ENCODE data around the gene BICD2.
A peak's percentile ranks its signal among the peaks of the same experiment; 100 is the strongest.

BICD2 gene

DNA sequence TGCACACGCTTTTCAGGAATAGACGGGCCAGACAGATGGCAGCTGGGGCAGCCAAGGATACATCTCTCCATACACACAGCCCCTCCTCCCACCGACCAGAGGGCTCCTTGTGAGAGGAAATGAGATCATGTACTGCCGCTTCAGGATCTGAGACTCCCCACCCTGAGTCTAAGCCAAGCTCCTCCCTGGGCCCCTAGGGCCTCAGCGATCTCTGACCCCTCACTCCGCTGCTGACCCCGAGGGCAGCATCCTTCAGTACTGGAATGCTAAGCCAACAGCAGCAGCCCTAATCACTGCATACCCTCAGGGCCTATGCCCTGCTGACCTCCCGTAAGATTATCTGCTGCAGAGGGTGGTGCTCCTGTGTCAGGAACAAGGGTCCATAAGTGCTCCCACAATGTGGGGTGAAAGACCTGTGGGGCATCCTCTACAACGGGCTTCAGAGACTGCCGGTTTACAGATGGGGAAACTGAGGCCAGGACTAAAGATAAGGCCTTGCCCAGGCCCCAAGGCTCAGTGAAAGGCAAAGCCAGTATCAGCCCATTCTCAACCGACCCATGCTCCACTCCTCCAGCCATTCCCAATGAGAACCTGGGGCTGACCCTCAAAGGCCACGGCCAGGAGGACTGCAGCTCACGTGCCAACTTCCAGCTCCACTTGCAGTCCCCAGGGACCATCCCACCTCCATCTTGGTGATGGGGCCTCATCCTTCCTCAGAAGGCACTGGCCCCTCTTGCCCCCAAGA lies 37.5 kb downstream of the BICD2 start:
- DNase-seq: no peak

DNA sequence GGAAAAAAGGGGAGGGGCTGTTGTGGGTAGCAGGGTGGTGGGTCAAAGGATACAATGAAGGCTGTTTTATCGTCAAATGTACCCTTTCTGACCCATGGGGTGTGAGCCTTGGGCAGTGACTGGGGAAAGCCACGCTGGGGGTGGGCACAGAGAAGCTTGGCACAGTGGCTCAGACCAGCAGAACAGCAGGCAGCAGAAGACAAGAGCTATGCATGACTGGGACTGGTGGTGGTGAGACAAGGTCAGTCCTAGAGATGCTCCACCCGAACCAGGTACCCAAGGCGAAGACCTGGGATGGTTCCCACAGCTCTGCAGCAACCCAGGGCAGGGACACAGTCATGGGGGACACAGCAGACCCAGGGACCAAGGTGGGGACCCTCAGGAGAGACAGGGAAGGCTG lies 38.3 kb downstream of the BICD2 start:
- DNase-seq: no peak

DNA sequence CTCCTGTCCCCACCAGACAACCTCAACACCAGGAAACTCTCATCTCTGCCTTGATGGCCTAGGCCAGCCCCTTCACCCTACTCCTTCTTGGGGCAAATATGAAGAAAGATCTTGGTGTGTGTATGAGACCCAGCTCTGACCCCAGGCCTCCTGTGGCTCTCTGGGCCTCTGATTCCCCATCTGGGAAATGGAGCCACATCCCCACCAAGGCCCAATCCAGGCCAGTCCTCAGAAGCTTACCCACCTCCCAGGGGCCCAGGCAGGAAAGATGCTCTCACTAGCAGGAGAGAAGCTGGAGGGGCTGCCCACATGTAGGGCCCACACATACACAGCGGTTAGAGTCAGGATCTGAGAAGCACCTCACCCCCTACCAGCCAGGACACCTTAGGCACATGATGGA lies 38.9 kb downstream of the BICD2 start:
- no peak for DNase-seq

DNA sequence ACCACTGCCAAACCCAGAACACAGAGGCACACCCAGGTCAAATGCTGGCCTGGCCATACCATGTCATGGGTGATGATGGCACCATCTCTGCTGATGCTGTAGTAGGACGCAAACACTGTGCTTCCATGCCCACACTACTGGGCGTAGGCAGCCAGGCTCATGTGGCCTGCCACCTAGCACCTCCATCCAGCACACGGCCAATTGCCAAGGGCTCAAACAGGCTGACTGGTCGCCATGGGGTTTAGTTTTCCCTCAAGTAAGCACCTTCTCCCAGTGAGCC lies 39.4 kb downstream of the BICD2 start:
- DNase-seq: no peak

DNA sequence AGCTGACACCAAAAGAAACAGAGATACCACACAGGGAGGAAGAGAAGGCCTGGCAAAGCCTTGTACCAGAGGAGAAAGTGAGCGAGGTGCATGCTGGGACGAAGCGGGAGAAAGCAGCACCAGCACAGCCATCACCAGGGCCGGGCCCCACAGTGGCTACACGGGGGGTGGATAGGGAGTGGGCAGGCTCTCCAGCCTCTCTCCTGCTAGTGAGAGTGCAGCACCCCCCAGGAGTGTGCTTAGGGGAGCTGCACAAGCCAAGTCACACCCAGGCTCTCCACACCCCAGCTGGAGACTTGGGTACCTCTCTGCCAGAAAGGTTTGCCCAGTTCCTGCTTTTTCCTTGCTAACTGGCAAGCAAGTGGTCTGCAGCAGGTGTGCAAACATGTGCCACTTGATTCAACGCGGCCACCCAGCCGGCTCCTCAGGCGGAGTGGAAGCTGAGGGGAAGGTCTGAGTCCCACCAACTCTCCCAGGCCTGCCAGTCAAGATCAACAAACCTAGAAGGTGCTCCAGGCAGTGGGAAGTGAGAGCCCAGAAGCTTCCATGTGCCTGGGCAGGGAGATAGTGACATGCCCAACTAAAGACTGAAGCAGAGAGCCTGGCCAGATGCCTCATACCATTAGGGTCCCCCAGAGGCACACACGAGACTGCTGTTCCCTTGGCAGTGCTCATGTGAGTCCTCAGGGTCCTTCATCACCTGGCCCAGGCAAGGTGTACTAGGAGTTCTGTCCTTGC lies 39.9 kb downstream of the BICD2 start:
- no peak for DNase-seq

DNA sequence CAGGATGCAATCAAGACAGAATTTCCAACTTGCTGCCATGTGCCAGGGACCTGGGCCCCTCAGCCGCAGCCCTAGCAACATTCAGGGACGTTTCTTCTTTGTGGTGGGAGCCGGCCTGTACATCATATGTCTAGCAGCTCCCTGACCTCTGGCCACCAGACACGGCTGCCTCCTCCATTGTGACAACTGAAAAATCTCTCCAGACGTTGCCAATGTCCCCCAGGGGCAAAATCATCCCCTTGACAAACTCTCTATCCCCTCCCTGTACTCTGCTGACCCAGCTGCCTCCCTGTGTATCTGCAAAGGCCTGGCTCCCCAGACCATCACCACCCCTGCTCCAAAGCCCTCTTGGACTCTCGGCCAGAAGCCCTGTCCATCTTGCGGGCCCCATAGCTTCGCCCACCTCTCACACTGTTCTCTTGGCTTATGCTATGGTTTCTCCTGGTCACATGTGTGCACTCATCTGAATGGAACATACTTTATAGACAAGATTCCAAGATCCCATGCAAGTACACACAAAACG lies 40.8 kb downstream of the BICD2 start:
- no peak for DNase-seq

DNA sequence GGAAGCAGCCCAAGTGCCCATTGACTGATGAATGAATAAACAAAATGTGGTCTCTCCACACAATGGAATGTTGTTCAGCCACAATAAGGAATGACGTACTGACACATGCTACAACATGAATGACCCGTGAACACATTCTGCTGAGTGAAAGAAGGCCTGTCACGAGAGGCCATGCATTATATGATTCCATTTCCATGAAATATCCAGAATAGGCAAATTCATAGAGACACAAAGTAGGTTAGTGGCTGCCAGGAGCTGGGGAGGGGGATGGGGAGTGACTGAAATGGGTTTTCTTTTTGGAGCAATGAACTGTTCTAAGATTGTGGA lies 41.4 kb downstream of the BICD2 start:
- DNase-seq: no peak

DNA sequence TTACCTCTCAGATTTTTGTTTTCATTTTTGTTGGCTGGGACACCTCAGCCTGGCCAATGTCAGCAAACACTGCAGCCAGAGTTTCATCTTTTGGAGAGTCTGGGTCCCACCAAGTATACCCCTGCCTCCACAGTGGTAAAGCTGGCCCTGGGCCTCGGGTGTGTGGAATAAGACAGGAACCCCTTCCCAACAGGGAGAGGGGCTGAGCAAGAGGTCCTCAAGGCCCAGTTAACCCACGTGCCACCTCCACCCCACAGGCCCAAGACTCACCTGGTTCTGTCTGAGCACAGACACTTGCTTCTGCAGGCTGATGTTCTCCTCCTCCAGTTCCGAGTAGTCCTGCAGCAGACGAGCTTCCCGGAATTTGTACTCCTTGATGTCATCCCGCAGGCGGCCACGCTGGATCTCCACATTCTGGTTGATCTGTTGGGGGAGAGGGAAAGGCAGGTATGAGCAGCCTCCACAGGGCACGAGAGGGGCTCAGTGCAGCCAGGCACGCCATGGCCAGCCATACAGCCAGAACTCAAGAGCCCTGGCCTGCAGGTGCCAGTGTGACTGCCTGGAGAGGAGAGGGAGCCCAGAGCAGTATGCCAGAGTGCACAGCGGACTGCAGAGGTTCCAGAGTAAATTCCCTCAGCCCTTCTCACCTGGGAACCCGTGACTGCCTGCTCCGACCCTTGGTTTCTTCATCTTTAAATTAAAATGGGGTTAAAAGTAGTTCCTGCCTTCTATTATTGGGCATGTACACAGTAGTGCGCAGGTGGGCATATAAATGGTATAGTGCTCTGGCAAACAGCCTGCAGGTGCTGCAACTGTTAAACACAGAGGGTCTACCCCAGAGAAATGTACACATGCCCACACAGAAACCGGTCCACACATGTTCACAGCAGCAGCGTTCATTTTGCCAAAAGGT lies 42.0 kb downstream of the BICD2 start:
- no peak for DNase-seq

DNA sequence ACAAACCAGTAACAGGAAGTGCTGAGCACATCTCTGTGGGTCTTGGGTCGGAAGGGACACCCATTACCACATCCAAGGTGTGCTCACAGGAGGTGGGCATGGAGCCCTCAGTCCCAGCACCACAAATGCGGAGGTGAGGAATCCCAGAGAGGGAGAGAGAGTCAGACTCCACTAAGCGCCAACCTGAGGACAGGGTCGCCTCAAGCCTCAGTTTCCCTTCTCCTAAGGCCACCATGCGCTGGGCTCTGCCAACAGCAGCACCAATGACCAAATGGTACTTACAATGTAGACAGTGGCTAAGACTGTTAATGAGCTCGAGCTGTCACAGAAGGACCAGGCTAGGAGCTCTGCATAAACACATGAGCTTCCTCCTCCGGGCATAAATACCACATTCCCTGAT lies 43.1 kb downstream of the BICD2 start:
- no peak for DNase-seq

DNA sequence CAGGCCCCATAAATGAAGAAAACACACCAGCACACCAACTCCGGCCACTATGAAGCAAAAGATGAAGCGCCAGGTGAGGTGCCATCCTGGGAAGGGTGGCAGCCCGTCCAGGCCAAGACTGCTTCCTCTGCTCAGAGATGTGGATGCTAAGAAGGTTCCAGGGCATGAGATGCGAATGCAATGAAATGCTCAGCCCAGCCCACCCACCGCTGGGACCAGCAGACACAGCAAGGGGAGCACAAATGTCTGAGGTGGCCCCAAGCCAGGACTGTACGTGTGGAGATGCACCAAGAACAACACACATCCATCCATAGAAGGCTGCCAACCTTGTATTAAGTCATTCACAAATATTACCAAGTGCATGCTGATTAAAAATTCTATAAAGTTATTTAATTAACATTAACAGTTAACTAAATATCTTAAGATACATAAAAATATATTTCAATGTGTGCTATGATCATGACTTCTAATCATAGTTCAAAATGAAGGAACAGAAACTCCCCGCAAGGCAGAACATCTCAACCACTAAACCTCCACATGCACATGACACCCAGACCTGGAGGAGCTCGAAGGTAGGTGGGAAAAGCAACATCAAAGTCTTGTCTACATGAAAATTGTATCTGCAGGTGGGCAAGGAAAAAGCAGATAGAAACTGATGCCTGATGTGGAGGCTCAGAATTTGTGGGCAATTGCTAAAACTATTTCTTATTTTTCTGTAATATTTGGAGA lies 43.7 kb downstream of the BICD2 start:
- DNase-seq: no peak

DNA sequence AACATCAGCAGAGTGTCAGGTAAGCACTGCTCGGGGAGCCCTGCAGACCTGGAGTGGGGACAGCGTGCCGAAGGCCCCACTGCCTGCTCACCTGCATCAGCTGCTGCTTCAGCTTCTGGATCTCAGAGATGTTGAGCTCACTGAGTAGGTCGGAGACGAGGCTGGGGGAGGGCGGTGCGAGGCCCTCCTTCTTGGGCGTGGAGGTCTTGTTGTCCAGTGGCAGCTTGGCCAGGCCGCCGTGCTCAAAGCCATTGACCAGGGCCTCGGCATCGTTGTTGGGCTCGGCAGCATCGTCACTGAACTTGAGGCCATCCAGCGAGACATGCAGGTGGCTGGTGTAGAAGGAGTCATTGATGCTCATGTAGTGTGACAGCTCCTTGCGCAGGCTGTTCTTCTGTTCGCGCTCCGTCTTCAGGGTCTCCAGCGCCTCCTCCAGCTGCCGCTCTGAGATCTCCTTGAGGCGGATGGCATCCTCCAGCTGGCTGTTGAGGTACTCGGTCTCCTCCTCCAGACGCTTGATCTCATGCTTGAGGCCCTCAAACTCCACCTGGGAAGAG lies 44.3 kb downstream of the BICD2 start:
- DNase-seq: no peak

DNA sequence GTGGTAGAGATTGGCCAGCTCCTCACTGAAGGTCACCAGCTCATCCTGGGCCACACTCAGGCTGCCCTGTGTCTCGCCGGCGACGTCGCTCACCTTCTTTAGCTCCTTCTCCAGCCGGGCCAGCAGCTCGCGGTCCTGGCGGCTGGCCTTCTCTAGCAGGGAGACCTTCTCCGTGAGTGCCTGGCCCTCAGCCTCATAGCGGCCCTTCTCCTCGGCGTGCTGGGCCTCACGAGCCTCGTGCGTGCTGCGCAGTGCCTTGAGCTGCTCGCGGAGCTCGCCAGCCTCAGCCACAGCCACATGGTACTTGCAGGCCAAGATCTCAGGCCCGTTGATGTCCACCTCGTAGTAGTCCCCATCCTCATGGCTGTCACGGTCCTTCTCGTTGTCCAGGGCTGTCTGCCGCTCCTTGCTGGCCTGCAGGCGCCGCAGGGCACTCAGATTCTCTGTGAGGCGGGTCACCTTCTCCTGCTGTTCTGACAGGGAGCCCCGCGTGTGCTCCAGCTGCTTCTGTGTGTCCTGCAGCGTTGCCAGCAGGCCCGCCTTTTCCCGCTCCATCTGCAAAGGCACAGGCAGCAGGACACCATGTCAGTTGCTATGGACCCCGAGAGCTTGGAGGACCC lies 45.5 kb downstream of the BICD2 start:
- no peak for DNase-seq

DNA sequence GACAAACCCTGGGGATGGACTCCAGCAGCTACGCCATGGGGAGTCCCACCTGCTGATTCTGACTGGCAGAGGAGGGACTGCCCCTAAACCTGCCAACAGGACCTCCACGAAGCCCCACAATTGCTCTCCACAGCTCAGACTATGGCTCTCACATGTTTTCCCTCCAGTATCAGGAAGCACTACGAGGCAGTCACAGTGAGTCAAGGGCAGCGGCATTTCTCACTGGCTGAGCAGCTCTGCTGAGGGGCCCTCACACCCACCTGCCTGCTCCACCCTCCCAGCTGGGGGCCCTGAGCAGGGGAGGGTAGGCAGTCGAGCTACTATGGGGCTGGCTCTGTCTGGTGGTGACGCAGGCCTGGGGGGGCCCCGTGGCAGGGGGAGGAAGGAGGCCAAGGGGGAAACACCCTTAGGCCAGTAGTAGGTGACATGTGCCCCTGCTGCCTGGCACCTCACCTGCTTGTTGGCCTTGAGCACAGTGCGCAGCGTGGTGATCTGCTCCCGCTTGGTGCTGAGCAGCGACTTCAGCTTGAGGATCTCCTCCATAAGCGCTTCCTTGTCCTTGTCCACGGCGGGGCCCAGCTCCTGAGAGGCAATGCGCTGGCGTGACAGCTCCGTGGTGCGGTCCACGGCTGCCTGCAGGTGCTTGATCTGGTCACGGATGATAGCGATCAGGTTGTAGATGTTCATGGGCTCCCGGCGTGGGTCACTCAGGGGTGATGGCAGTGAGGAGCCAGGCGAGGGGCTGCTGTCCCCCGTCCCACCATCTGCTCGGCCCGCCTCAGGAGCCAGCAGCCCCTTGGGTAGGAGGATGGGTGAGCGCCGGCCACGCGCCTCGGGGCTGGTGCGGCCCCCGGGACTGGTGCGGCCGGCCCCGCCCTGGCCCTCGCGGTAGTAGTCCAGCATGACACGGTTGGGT lies 46.3 kb downstream of the BICD2 start:
- DNase-seq: no peak

DNA sequence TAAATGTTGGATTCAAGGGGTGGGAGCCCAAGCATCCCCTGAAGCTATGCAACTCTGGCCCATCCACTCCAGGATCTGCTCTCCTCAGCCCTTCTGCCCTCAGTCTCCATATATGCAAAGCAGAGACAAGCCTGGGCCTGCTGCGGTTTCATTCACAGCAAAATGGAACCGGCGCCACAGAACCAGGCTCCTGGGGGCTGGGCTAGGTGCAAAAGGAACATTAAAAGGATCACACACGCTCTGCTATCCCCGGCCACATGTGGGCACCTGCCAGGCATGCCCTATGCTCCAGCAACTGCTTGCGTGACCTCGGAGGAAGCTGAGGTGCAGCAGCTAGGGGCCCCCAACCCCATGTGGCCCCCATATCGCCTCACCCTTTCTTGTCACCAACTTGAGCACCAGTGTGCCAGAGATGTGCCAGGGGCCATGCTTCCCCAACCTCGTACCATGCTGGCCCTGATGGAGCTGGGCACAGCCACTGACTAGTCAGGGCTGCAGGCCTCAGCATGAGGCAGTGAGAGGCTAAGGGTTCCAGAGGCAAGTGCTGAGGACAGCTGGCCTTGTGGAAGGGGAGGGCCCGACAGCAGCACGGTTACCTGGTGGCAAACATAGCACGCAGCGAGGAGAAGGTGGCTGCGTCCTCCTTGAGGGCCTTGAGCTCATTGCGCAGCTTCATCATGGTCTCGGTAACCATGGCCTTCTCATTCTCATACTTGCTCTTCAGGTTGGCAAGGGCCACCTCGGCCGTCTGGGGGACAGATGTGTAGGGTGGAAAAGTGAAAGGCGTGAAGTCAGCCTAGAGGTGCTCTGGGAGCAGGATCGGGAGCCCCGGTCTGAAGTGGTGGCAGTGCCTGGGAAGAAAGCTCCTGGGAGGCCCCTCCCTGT lies 47.2 kb downstream of the BICD2 start:
- DNase-seq: no peak

DNA sequence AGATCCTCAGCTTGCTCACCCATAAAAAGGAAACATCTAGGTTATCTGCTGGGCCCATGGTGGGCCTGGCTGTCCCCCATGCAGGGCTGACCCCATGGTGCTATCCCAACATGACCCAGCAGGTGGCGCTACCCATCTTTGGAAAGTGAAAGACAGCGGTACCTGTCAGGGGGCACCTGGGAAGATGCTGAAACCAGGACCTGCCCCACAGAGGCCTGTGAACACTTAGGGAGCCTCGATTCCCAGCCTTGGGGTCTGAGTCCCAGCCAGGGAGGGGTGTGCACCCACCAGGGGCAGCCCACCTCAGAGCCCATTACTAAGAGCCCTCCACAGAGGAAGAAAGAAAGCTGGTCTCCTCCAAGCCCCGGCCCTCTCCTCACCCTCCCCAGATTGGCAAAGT lies 48.1 kb downstream of the BICD2 start:
- peak; percentile 88 for DNase-seq

DNA sequence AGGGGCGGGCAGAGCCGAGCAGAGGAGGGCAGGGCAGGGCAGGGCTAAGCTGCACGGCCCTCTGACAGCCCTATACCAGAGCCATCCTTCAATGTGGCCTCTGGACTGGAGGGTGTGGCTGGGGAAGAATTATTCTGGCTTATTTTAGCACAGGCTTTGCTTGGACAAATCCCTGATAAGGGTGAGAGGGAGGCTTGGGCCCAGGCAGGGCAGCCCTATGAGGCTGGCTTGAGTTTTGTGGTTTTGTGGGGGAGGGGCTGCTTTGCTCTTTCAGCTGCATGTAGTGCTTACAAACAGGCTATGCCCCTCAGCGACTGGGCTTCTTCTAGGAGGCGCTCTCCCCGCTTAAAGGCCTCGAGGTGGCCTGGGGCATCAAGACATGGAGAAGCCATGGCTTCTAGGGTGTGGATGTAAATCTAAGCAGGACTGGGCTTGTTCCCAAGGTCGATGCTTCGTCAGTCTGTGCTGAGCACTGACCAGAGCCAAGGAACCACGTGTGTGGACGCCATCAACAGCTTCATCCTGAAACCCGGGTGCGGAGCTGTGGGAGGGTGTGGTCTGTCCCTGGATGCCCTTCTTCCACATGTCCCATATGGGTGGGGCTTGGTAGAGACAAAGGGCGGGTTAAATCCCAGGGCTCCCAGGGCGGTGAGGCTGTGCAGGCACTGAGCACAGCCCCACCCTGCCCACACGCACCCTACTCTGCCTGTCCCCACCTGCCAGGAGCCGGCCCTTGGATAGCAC lies 49.0 kb downstream of the BICD2 start:
- no peak for DNase-seq

DNA sequence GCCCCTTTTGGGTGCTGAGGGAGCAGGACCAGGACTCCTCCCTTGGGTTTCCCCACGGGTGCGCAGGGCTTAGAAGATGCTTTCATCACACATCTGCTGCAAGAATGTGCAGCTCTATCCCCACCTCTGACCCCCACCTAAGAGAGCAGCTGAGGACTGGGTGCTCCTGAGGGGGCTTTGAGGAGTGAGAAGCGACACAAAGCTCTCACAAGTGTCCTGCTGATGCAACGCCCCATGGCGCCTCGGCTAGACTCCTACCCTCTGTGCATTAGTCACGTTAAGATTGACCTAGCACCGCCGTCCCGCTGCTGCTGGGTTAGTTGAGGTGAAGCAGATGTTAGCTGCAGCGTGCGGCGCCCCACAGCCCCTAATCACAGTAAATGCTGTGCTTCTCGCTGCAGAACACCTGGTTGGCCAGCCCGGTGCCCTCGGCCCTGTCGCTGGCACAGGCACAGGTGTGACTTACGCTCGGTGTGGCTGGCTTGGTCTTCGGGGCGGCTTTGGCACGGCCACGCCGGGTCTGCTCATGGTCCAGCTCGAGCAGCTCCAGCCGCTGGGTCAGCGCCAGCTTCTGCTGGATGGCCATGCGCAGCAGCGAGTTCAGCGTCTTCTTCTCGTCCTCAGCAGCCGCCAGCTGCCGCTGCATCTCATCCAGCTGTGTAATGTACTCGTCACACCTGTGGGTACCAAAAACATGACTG lies 49.7 kb downstream of the BICD2 start:
- DNase-seq: no peak

DNA sequence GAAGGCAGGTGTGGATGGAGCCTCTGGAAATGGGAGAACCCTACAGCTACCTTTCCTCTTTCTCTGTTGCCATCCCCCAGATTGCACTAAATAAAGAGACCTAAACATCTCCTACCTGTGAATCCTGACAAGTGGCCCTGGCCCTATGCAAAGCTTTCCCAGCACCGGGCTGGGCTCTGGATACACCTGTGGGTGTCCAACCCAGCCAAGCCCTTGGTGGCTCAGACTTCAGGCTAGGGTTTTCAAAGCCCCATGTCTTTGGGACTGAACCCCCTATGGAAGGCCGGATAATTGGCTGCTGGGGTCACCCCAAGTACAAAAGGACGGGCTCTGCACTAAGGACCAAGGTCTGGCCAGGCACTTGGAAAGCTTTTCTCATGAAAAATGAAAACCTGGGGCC lies 50.6 kb downstream of the BICD2 start:
- DNase-seq: no peak

DNA sequence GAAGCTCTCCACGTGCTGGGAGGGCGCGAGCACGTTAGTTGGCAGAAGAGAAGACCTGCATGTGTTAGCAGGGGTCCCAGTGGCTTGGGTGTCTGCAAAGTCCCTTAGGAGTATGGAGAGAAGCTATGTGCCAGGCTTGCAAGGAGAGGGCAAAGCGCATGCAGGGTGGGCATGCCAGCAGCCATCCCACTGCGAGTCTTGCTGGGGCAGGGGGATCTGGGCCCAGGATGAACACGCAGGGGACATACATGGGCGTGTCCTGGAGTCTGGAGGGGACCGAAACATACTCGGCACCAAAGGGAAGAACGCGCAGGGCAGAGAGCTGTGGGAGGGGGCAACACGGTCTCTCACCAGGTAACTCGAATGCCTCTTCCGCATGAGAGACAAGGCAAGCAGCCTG lies 51.1 kb downstream of the BICD2 start:
- DNase-seq: no peak
